ENCODE data around the gene TNFAIP2.
A peak's percentile ranks its signal among the peaks of the same experiment; 100 is the strongest.

The TNFAIP2 gene

DNA sequence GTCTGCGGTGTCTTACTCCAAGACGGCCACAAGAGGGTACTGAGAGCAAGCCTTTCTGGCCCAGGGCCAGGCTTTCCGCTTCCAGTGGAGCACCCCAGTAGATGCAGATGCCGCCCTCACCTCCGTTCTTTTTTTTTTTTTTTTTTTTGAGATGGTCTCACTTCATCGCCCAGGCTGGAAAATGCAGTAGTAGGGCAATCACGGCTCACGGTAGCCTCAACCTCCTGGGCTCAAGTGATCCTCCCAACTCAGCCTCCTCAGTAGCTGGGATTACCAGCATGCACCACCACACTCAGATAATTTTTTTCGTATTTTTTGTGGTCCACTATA, 44.9 kb upstream of the TNFAIP2 start:
- H3K27ac ChIP-seq (ENCODE audit: low read depth, low read length) = no peak overlapping the region
- no peaks in the 10 kb centered on the region for H3K79me2 ChIP-seq (ENCODE audit: insufficient read depth, low read length)
- no peak overlapping the region for H3K9ac ChIP-seq (ENCODE audit: low read length)
- no peak overlapping the region for H3K4me2 ChIP-seq (ENCODE audit: low read depth, low read length, poor library complexity, severe bottlenecking)
- no peak overlapping the region for H3K4me3 ChIP-seq (ENCODE audit: insufficient read depth, low read length, poor library complexity, severe bottlenecking)
- no peaks in the 10 kb centered on the region for H3K27me3 ChIP-seq (ENCODE audit: low read length)
- no peaks in the 10 kb centered on the region for H4K20me1 ChIP-seq (ENCODE audit: low read depth, low read length)
- H3K9me2 ChIP-seq (replicated peaks; ENCODE audit: insufficient read depth, low read length) = no peaks in the 10 kb centered on the region
- TF ChIP-seq EZH2phosphoT487 (conservative IDR thresholded peaks at IDR 0.05; ENCODE audit: low read length) = no peak
- TF ChIP-seq, protein P1, sequence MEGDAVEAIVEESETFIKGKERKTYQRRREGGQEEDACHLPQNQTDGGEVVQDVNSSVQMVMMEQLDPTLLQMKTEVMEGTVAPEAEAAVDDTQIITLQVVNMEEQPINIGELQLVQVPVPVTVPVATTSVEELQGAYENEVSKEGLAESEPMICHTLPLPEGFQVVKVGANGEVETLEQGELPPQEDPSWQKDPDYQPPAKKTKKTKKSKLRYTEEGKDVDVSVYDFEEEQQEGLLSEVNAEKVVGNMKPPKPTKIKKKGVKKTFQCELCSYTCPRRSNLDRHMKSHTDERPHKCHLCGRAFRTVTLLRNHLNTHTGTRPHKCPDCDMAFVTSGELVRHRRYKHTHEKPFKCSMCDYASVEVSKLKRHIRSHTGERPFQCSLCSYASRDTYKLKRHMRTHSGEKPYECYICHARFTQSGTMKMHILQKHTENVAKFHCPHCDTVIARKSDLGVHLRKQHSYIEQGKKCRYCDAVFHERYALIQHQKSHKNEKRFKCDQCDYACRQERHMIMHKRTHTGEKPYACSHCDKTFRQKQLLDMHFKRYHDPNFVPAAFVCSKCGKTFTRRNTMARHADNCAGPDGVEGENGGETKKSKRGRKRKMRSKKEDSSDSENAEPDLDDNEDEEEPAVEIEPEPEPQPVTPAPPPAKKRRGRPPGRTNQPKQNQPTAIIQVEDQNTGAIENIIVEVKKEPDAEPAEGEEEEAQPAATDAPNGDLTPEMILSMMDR (IDR thresholded peaks at IDR 0.05; ENCODE audit: insufficient read depth, low read length, poor library complexity, severe bottlenecking) = peak; percentile 27
- H3F3A ChIP-seq (ENCODE audit: insufficient read depth) = no peaks in the 10 kb centered on the region
- no peaks in the 10 kb centered on the region for H3K9me3 ChIP-seq (ENCODE audit: insufficient read depth, low read length)
- H3K36me3 ChIP-seq (ENCODE audit: low read length) = no peaks in the 10 kb centered on the region
- no peak overlapping the region for H2AFZ ChIP-seq (ENCODE audit: low read depth, low read length, severe bottlenecking)

DNA sequence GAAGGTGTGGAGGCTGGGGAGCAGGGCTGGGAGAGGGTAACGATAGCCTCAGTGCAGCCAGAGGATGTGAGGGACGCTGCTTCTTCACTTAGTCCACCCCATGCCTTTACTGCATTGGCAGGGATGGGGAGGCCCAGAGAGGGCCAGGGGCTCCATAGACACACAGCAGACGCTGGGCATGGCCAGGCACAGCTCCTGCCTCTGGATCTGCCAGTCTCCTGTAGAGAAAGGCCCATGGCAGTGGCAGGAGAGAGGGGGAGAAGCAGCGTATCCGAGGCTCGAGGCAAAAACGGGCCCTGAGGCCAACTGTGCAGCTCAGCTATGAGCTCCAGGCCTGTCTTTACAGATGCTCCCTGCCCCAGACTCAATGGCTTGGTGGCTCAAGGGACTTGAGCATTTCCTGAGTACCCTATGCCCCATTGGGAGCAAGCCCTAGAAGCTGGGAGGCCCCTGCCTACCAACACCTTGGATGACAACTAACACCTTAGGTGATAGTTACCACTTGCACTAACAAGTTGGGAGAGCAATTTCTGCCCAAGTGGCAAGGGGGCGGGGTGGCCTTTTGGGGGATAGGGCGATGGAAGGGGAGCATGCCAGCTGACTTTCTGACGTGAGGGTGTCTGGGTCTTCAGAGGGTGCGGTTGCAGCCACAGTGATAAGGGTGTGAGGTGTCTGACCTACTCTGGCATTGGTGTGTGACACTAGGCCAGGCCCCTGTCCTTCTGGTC, 44.2 kb upstream of the TNFAIP2 start:
- H4K20me1 ChIP-seq (ENCODE audit: low read depth, low read length) = no peaks in the 10 kb centered on the region
- no peaks in the 10 kb centered on the region for H3F3A ChIP-seq (ENCODE audit: insufficient read depth)
- TF ChIP-seq, protein P1 (IDR thresholded peaks at IDR 0.05; ENCODE audit: insufficient read depth, low read length, poor library complexity, severe bottlenecking) = no peak
- no peak for TF ChIP-seq EZH2phosphoT487 (conservative IDR thresholded peaks at IDR 0.05; ENCODE audit: low read length)
- H2AFZ ChIP-seq (ENCODE audit: low read depth, low read length, severe bottlenecking) = no peak overlapping the region
- H3K27ac ChIP-seq (ENCODE audit: low read depth, low read length) = no peak overlapping the region
- H3K79me2 ChIP-seq (ENCODE audit: insufficient read depth, low read length) = no peaks in the 10 kb centered on the region
- H3K27me3 ChIP-seq (ENCODE audit: low read length) = no peaks in the 10 kb centered on the region
- no peak overlapping the region for H3K9ac ChIP-seq (ENCODE audit: low read length)
- H3K9me2 ChIP-seq (replicated peaks; ENCODE audit: insufficient read depth, low read length) = no peaks in the 10 kb centered on the region
- H3K4me3 ChIP-seq (ENCODE audit: insufficient read depth, low read length, poor library complexity, severe bottlenecking) = no peak overlapping the region
- H3K9me3 ChIP-seq (ENCODE audit: insufficient read depth, low read length) = no peaks in the 10 kb centered on the region
- H3K36me3 ChIP-seq (ENCODE audit: low read length) = no peaks in the 10 kb centered on the region
- no peak overlapping the region for H3K4me2 ChIP-seq (ENCODE audit: low read depth, low read length, poor library complexity, severe bottlenecking)

DNA sequence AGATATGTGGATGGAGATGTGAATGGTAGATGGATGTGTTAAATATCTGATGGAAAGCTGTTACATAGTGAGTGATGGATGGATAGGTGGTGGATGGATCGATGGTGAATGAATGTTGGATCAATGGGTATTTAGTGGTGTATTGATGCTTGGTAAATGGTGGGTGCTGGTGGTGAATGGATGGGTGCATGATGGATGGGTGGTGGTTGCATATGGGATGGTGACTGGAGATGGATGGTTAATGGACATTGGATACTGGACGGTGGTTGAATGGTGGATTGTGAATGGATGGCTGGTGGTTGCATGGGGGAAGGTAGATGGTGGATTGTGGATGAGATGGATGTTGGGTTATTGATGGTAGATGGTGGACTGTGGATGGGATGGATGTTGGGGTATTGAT, 41.3 kb upstream of the TNFAIP2 start:
- Histone ChIP-seq H4K20me1 (ENCODE audit: low read depth, low read length) (no peaks in the 10 kb centered on the region), H3K9me2 (replicated peaks; ENCODE audit: insufficient read depth, low read length) (no peaks in the 10 kb centered on the region), H3K4me3 (ENCODE audit: insufficient read depth, low read length, poor library complexity, severe bottlenecking) (no peak overlapping the region), H3K36me3 (ENCODE audit: low read length) (no peaks in the 10 kb centered on the region), H3K4me2 (ENCODE audit: low read depth, low read length, poor library complexity, severe bottlenecking) (no peak overlapping the region), H3K79me2 (ENCODE audit: insufficient read depth, low read length) (no peaks in the 10 kb centered on the region), H3F3A (ENCODE audit: insufficient read depth) (no peaks in the 10 kb centered on the region), H3K9ac (ENCODE audit: low read length) (no peak overlapping the region), H2AFZ (ENCODE audit: low read depth, low read length, severe bottlenecking) (no peak overlapping the region), H3K27me3 (ENCODE audit: low read length) (no peaks in the 10 kb centered on the region), H3K27ac (ENCODE audit: low read depth, low read length) (no peak overlapping the region), H3K9me3 (ENCODE audit: insufficient read depth, low read length) (no peaks in the 10 kb centered on the region)
- TF ChIP-seq EZH2phosphoT487 (conservative IDR thresholded peaks at IDR 0.05; ENCODE audit: low read length) = no peak
- TF ChIP-seq, protein P1 (IDR thresholded peaks at IDR 0.05; ENCODE audit: insufficient read depth, low read length, poor library complexity, severe bottlenecking) = no peak

Data from SU-DHL-6 (cell line).